WTC11 (cell line): Measurements from ENCODE around the gene PRSS16. TPM values are rescaled to one million over a fixed set of nuclear protein-coding genes. Genes with fewer than 3 reads are reported as not detected.

Experiments used
- ATAC-seq: fragments of 200-7000 bp; cut with Tn5 transposase; 2 replicates; pipeline ENCODE4 v1.10.0; 2021; ENCODE audit warnings: mild to moderate bottlenecking, moderate library complexity
- CTCF ChIA-PET: fragments of 300-600 bp; sonication (Branson Sonifier 250); formaldehyde crosslinking; loops from one replicate; lab custom pipeline; 2021; ENCODE audit warnings: antibody characterized with exemption; lab: Charles Lee
- POLR2A ChIA-PET: fragments of 350-600 bp; sonication (Branson Sonifier 250); formaldehyde crosslinking; loops from one replicate; lab custom pipeline; 2021; ENCODE audit warnings: antibody characterized with exemption; lab: Charles Lee
- DNase-seq: peaks from one replicate; pipeline ENCODE4 v3.0.0; 2021; ENCODE audit warnings: low spot score
- H3K27ac Mint-ChIP-seq: 2 replicates; pipeline ENCODE4 v1.8.0; 2021; ENCODE audit warnings: mixed read lengths
- H3K27me3 Mint-ChIP-seq: 2 replicates; pipeline ENCODE4 v1.8.0; 2021; ENCODE audit warnings: low read depth, mild to moderate bottlenecking, moderate library complexity, mixed read lengths
- H3K36me3 Mint-ChIP-seq: 2 replicates; pipeline ENCODE4 v1.8.0; 2021; ENCODE audit warnings: mixed read lengths
- H3K4me1 Mint-ChIP-seq: 2 replicates; pipeline ENCODE4 v1.8.0; 2022; ENCODE audit warnings: mixed read lengths
- H3K4me3 Mint-ChIP-seq: 2 replicates; pipeline ENCODE4 v1.8.0; 2021; ENCODE audit warnings: mild to moderate bottlenecking, moderate library complexity, mixed read lengths
- H3K9me3 Mint-ChIP-seq: 2 replicates; pipeline ENCODE4 v1.8.0; 2021; ENCODE audit warnings: mixed read lengths
- CREB1 ChIP-seq: sonication (generic); formaldehyde crosslinking; IDR thresholded peaks from 2 replicates; pipeline ENCODE4 v1.8.0; 2023; ENCODE audit warnings: mild to moderate bottlenecking, missing genetic modification reagents
- NFYB ChIP-seq: sonication (generic); formaldehyde crosslinking; conservative IDR thresholded peaks from 2 replicates; pipeline ENCODE4 v1.8.0; 2022; ENCODE audit warnings: low read depth, missing genetic modification reagents
- NR1H2 ChIP-seq: sonication (generic); formaldehyde crosslinking; IDR thresholded peaks from 2 replicates; pipeline ENCODE4 v1.9.0; 2021; ENCODE audit warnings: mild to moderate bottlenecking, moderate library complexity, missing genetic modification reagents
- SMAD3 ChIP-seq: sonication (generic); formaldehyde crosslinking; IDR thresholded peaks from 2 replicates; pipeline ENCODE4 v1.8.0; 2022; ENCODE audit warnings: missing genetic modification reagents, mild to moderate bottlenecking, borderline replicate concordance
- ZNF317 ChIP-seq: sonication (generic); formaldehyde crosslinking; IDR thresholded peaks from 2 replicates; pipeline ENCODE4 v1.8.1; 2023; ENCODE audit warnings: low read depth, mild to moderate bottlenecking, moderate library complexity, missing genetic modification reagents, borderline replicate concordance
- ZNF416 ChIP-seq: fragments of 250-450 bp; sonication (Bioruptor Pico); IDR thresholded peaks from 2 replicates; pipeline ENCODE4 v1.9.0; 2021; ENCODE audit warnings: mild to moderate bottlenecking, inconsistent platforms
- total RNA-seq: library from RNA; stranded (reverse); gene quantifications from 3 replicates; pipeline ENCODE4 v1.2.3, GENCODE V29; 2021
- TF ChIP-seq, protein P1 (sequence below): sonication (generic); formaldehyde crosslinking; IDR thresholded peaks from 2 replicates; pipeline ENCODE4 v1.8.0; 2022; ENCODE audit warnings: mild to moderate bottlenecking, missing genetic modification reagents
- TF ChIP-seq, protein P2 (sequence below): sonication (generic); formaldehyde crosslinking; IDR thresholded peaks from 2 replicates; pipeline ENCODE4 v1.8.1; 2022; ENCODE audit warnings: missing genetic modification reagents, borderline replicate concordance
- TF ChIP-seq, protein P3 (sequence below): fragments of 250-450 bp; sonication (Bioruptor Pico); IDR thresholded peaks from 2 replicates; pipeline ENCODE4 v1.9.0; 2021; ENCODE audit warnings: mild to moderate bottlenecking
- TF ChIP-seq, protein P4 (sequence below): sonication (generic); formaldehyde crosslinking; IDR thresholded peaks from 2 replicates; pipeline ENCODE4 v1.8.1; 2022; ENCODE audit warnings: mild to moderate bottlenecking, missing genetic modification reagents, moderate library complexity, borderline replicate concordance
- TF ChIP-seq, protein P5 (sequence below): fragments of 200-600 bp; IDR thresholded peaks from 2 replicates; pipeline ENCODE4 v1.8.0; 2022; ENCODE audit warnings: antibody characterized with exemption
- TF ChIP-seq, protein P6 (sequence below): fragments of 250-450 bp; sonication (Bioruptor Pico); IDR thresholded peaks from 2 replicates; pipeline ENCODE4 v1.9.0; 2021; ENCODE audit warnings: moderate library complexity, mild to moderate bottlenecking, inconsistent platforms, borderline replicate concordance
- TF ChIP-seq, protein P7 (sequence below): sonication (generic); formaldehyde crosslinking; IDR thresholded peaks from 2 replicates; pipeline ENCODE4 v1.8.1; 2023; ENCODE audit warnings: mild to moderate bottlenecking, missing genetic modification reagents
- TF ChIP-seq, protein P8 (sequence below): sonication (generic); formaldehyde crosslinking; conservative IDR thresholded peaks from 2 replicates; pipeline ENCODE4 v1.8.1; 2023; ENCODE audit warnings: mild to moderate bottlenecking, low read depth, missing genetic modification reagents, moderate library complexity

Gene PRSS16
- total RNA-seq, 1 experiment from 2014 or later, result 18.5 TPM

DNA sequence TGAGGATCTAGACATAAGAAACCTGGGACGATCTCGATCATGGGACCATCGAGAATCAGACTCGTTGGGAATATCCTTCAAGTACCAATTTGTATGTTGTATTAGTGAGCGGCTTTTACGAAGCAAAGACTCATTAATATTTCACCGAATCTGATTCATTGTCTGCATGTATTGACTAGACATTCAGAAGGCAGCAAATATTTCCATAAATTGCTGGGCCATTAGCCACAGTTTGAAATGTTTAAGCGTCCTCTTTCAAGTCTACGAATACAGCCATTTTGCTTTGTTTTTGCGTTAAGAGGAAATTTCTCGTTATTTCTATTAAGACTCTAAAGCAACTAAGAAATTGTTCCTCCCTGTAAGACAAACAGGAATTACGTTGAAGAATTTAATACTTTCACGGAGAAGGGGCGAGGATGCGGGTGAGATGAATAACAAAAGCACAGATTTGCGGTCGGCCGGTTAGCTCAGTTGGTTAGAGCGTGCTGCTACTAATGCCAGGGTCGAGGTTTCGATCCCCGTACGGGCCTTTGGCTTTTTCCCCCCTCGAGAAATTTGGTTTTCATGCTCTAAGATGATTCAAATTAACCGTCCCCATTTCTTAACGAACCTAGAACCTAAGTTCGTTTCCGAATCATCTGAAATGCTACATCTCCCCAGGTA is 46.1 kb downstream of the PRSS16 start:
- peak overlapping the region; percentile 74 for H3K4me3 Mint-ChIP-seq
- CTCF ChIA-PET, result interaction anchor here (0.6 to 1.2 kb wide), 2 partner anchors 42 to 180 kb away, joined by 3 read pairs; no protein-coding TSS in a partner anchor
- DNase-seq (peak; percentile 77), ATAC-seq (peak; percentile 14)
- TF ChIP-seq, protein P1, sequence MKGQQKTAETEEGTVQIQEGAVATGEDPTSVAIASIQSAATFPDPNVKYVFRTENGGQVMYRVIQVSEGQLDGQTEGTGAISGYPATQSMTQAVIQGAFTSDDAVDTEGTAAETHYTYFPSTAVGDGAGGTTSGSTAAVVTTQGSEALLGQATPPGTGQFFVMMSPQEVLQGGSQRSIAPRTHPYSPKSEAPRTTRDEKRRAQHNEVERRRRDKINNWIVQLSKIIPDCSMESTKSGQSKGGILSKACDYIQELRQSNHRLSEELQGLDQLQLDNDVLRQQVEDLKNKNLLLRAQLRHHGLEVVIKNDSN (CRISPR knock-in tag), result no peak
- no peak for TF ChIP-seq ZNF317 (CRISPR knock-in tag)
- no peak for TF ChIP-seq SMAD3
- TF ChIP-seq, protein P2, sequence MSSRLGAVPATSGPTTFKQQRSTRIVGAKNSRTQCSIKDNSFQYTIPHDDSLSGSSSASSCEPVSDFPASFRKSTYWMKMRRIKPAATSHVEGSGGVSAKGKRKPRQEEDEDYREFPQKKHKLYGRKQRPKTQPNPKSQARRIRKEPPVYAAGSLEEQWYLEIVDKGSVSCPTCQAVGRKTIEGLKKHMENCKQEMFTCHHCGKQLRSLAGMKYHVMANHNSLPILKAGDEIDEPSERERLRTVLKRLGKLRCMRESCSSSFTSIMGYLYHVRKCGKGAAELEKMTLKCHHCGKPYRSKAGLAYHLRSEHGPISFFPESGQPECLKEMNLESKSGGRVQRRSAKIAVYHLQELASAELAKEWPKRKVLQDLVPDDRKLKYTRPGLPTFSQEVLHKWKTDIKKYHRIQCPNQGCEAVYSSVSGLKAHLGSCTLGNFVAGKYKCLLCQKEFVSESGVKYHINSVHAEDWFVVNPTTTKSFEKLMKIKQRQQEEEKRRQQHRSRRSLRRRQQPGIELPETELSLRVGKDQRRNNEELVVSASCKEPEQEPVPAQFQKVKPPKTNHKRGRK, result no peak
- TF ChIP-seq ZNF416 (CRISPR knock-in tag), result no peak
- TF ChIP-seq, protein P3, sequence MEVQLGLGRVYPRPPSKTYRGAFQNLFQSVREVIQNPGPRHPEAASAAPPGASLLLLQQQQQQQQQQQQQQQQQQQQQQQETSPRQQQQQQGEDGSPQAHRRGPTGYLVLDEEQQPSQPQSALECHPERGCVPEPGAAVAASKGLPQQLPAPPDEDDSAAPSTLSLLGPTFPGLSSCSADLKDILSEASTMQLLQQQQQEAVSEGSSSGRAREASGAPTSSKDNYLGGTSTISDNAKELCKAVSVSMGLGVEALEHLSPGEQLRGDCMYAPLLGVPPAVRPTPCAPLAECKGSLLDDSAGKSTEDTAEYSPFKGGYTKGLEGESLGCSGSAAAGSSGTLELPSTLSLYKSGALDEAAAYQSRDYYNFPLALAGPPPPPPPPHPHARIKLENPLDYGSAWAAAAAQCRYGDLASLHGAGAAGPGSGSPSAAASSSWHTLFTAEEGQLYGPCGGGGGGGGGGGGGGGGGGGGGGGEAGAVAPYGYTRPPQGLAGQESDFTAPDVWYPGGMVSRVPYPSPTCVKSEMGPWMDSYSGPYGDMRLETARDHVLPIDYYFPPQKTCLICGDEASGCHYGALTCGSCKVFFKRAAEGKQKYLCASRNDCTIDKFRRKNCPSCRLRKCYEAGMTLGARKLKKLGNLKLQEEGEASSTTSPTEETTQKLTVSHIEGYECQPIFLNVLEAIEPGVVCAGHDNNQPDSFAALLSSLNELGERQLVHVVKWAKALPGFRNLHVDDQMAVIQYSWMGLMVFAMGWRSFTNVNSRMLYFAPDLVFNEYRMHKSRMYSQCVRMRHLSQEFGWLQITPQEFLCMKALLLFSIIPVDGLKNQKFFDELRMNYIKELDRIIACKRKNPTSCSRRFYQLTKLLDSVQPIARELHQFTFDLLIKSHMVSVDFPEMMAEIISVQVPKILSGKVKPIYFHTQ (CRISPR knock-in tag), result no peak
- TF ChIP-seq, protein P4, sequence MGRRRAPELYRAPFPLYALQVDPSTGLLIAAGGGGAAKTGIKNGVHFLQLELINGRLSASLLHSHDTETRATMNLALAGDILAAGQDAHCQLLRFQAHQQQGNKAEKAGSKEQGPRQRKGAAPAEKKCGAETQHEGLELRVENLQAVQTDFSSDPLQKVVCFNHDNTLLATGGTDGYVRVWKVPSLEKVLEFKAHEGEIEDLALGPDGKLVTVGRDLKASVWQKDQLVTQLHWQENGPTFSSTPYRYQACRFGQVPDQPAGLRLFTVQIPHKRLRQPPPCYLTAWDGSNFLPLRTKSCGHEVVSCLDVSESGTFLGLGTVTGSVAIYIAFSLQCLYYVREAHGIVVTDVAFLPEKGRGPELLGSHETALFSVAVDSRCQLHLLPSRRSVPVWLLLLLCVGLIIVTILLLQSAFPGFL (CRISPR knock-in tag), result no peak
- TF ChIP-seq NFYB (CRISPR knock-in tag), result no peak
- TF ChIP-seq NR1H2 (CRISPR knock-in tag), result no peak
- TF ChIP-seq, all 79 proteins: peak for 0
- peaks cover 50% of the 10 kb centered on the region for H3K4me1 Mint-ChIP-seq
- H3K27ac Mint-ChIP-seq, result no peak overlapping the region
- POLR2A ChIA-PET, result no interaction called here
- peaks cover 48% of the 10 kb centered on the region for H3K27me3 Mint-ChIP-seq
- no peaks in the 10 kb centered on the region for H3K9me3 Mint-ChIP-seq
- no peaks in the 10 kb centered on the region for H3K36me3 Mint-ChIP-seq

DNA sequence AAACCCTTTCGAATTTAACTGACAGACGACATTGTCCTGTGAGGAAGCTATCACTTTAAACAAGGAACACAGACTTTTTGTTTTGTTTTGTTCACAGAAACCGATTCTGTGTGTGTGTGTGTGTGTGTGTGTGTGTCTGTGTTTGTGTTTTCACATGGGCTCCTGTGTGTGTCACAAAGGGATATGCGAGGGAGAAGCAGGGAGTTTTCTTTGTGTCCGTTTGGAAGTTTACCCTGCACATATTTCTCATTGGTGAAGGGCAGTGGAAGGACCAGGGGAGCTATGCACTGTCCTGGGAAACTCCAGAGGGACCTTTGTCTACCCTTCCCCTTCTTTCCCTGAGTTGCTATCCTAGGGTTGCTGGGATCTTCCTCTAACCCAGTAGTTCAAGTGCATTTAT is 46.9 kb downstream of the PRSS16 start:
- no peak for ATAC-seq
- ChIA-PET CTCF (interaction anchor here (0.5 to 2.4 kb wide), 4 partner anchors 18 to 315 kb away, joined by 3 to 12 read pairs (median 4); partner anchors contain the start of gene POM121L2), POLR2A (interaction anchor here (0.6 to 0.7 kb wide), 2 partner anchors 147 to 370 kb away, joined by 3 read pairs; a partner anchor contains a TSS)
- peaks cover 42% of the 10 kb centered on the region for H3K4me1 Mint-ChIP-seq
- no peak for DNase-seq
- peaks cover 40% of the 10 kb centered on the region for H3K27me3 Mint-ChIP-seq
- H3K4me3 Mint-ChIP-seq, result peak overlapping the region; percentile 93
- no peaks in the 10 kb centered on the region for H3K36me3 Mint-ChIP-seq
- TF ChIP-seq, protein P5, sequence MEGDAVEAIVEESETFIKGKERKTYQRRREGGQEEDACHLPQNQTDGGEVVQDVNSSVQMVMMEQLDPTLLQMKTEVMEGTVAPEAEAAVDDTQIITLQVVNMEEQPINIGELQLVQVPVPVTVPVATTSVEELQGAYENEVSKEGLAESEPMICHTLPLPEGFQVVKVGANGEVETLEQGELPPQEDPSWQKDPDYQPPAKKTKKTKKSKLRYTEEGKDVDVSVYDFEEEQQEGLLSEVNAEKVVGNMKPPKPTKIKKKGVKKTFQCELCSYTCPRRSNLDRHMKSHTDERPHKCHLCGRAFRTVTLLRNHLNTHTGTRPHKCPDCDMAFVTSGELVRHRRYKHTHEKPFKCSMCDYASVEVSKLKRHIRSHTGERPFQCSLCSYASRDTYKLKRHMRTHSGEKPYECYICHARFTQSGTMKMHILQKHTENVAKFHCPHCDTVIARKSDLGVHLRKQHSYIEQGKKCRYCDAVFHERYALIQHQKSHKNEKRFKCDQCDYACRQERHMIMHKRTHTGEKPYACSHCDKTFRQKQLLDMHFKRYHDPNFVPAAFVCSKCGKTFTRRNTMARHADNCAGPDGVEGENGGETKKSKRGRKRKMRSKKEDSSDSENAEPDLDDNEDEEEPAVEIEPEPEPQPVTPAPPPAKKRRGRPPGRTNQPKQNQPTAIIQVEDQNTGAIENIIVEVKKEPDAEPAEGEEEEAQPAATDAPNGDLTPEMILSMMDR, result no peak
- TF ChIP-seq, protein P6, sequence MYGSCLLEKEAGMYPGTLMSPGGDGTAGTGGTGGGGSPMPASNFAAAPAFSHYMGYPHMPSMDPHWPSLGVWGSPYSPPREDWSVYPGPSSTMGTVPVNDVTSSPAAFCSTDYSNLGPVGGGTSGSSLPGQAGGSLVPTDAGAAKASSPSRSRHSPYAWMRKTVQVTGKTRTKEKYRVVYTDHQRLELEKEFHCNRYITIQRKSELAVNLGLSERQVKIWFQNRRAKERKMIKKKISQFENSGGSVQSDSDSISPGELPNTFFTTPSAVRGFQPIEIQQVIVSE (CRISPR knock-in tag), result no peak
- TF ChIP-seq, protein P7, sequence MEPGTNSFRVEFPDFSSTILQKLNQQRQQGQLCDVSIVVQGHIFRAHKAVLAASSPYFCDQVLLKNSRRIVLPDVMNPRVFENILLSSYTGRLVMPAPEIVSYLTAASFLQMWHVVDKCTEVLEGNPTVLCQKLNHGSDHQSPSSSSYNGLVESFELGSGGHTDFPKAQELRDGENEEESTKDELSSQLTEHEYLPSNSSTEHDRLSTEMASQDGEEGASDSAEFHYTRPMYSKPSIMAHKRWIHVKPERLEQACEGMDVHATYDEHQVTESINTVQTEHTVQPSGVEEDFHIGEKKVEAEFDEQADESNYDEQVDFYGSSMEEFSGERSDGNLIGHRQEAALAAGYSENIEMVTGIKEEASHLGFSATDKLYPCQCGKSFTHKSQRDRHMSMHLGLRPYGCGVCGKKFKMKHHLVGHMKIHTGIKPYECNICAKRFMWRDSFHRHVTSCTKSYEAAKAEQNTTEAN (CRISPR knock-in tag), result no peak
- TF ChIP-seq, protein P8, sequence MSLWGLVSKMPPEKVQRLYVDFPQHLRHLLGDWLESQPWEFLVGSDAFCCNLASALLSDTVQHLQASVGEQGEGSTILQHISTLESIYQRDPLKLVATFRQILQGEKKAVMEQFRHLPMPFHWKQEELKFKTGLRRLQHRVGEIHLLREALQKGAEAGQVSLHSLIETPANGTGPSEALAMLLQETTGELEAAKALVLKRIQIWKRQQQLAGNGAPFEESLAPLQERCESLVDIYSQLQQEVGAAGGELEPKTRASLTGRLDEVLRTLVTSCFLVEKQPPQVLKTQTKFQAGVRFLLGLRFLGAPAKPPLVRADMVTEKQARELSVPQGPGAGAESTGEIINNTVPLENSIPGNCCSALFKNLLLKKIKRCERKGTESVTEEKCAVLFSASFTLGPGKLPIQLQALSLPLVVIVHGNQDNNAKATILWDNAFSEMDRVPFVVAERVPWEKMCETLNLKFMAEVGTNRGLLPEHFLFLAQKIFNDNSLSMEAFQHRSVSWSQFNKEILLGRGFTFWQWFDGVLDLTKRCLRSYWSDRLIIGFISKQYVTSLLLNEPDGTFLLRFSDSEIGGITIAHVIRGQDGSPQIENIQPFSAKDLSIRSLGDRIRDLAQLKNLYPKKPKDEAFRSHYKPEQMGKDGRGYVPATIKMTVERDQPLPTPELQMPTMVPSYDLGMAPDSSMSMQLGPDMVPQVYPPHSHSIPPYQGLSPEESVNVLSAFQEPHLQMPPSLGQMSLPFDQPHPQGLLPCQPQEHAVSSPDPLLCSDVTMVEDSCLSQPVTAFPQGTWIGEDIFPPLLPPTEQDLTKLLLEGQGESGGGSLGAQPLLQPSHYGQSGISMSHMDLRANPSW, result no peak
- TF ChIP-seq SMAD3, result no peak
- no peak for TF ChIP-seq ZNF317 (CRISPR knock-in tag)
- TF ChIP-seq CREB1 (CRISPR knock-in tag), result no peak
- H3K9me3 Mint-ChIP-seq, result no peaks in the 10 kb centered on the region
- no peak overlapping the region for H3K27ac Mint-ChIP-seq
